A673 (cell line): ENCODE results near the gene GAD2.

Experiments
- CTCF ChIP-seq: fragments of 300-800, 200-600 bp; sonication (generic); conservative IDR thresholded peaks from 2 replicates; pipeline ENCODE4 v1.5.1; 2017; ENCODE audit warnings: low read depth, mild to moderate bottlenecking, antibody characterized with exemption, low read length, moderate library complexity, mixed read lengths
- EZH2 ChIP-seq: fragments of 200-600 bp; sonication (generic); IDR thresholded peaks from 2 replicates; pipeline ENCODE4 v1.6.1; 2017; ENCODE audit warnings: borderline replicate concordance, low read depth, mild to moderate bottlenecking, mixed read lengths, antibody characterized with exemption, low read length; ENCODE audit not compliant: poor library complexity, severe bottlenecking

- no peak for TF ChIP-seq CTCF
- TF ChIP-seq EZH2: no peak
Observed at GRCh38 chr10:26242706-26243350, 26.3 kb downstream of the GAD2 start.
